NK-92 treated with Interleukin-12 subunit alpha and Interleukin-12 subunit beta, amount 100 ng/mL, for 24 hours (cell line): ENCODE results near the gene NOA1.
"Not testable (repeated sequence)": the region's sequence is repeated elsewhere in the genome, so short reads cannot be mapped to it uniquely, and the experiment has no call there.

Source experiments
- DNase-seq: peaks from one replicate; lab custom pipeline; 2025; lab: John Stamatoyannopoulos, UW

The NOA1 gene

DNA sequence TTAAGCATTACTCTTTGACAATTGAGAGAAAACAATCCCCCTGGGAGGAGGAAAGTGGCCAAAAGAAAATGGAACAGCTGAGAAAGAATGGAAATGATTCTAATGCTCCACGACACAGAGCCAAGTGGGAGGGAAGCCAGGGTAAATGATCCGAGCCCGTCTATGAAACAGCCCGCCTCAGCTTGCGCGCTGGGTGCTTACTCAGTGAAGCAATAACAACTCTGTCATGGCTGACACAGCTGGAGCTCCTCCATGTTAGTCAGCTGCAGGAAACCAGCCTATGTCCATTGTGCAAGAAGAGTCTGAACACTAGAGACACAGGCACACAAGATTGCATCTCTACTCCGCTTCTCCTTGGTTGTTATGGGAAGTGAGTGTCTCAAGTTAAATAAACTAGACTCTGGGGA, 19.3 kb downstream of the NOA1 start:
- DNase-seq = no peak

DNA sequence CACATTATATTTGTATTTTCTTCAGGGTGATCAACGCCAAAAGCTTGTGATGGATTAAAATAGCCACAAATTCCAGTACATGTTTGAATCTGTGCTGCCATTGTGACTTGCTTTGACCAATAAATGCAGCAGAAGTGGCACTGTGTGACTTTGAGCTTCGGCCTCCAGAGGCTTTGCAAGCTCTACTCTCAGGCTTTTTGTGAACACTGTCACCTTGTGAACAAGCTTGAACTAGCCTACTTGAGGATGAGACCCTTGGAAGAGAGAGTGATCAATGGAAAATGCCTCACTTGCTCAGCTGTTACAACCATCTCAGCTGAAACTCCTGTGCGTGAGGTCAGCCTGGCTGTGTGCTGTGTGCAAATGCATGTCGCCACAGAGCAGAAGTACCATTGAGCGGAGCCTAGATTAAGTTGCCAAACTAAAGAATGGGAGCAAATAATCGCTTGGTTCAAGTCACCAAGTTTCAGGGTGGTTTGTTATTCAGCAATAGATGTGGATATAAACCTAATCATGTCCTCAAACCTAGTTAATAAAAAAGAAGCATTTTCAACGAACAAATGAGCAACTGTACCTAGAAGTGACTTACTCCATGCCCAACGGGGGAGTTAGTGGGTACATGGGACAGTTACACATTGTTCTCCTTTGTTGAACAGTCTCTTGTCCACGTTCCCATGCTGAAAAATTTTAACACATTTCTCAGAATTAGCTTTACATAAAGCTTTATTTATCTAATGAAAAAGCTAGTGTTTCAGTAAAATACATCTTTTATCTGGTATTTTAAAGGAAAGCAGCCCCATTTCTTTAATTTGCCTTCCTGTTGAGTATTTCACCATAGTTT, 23.5 kb downstream of the NOA1 start:
- DNase-seq = no peak

- no peak for DNase-seq
These were observed 36.0 kb downstream of the NOA1 start for GRCh38 chr4:56941403-56941802.

DNA sequence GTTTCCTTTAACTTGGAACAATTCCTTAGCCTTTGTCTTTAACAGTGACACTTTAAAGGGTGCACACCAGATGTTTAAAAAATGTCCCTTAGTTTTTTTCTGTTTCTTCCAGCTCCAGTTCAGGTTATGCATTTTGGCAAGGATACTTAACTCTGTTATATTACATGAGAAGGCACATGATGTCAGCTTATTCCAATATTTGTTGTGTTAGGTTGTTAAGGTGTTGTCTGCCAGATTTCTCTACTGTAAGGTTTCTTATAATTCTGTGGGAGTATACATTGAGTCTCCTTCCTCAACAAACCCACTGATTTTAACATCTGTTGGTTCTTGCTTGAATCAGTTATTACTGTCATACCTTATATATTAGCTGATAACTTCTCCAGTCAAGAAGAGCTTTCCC, 36.4 kb downstream of the NOA1 start:
- DNase-seq = no peak

- DNase-seq = no peak
These were observed 37.0 kb downstream of the NOA1 start for GRCh38 chr4:56940403-56940802.

DNA sequence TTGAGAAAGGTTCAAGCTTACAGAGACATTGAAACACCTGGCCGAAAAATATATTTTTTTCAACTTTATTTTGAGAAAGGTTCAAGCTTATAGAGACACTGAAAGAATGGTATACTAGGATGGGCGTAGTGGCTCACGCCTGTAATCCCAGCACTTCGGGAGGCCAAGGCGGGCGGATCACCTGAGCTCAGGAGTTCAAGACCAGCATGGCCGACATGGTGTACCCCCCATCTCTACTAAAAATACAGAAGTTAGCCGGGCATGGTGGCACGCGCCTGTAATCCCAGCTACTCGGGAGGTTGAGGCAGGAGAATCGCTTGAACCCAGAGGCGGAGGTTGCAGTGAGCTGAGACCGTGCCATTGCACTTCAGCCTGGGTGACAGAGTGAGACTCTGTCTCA, 37.6 kb downstream of the NOA1 start:
- not testable (repeated sequence) for DNase-seq

GRCh38 chr4:56937262-56937661, 40.1 kb downstream of the NOA1 start:
- no peak for DNase-seq

GRCh38 chr4:56931924-56932323, 45.5 kb downstream of the NOA1 start:
- DNase-seq = no peak

DNA sequence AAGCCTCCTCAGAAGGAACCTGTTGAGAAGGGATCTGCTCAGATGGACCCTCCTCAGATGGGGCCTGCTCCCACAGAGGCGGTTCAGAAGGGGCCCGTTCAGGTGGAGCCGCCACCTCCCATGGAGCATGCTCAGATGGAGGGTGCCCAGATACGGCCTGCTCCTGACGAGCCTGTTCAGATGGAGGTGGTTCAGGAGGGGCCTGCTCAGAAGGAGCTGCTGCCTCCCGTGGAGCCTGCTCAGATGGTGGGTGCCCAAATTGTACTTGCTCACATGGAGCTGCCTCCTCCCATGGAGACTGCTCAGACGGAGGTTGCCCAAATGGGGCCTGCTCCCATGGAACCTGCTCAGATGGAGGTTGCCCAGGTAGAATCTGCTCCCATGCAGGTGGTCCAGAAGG, 46.8 kb downstream of the NOA1 start:
- DNase-seq = no peak

- no peak for DNase-seq
These were observed 50.2 kb downstream of the NOA1 start for GRCh38 chr4:56927196-56927595.

DNA sequence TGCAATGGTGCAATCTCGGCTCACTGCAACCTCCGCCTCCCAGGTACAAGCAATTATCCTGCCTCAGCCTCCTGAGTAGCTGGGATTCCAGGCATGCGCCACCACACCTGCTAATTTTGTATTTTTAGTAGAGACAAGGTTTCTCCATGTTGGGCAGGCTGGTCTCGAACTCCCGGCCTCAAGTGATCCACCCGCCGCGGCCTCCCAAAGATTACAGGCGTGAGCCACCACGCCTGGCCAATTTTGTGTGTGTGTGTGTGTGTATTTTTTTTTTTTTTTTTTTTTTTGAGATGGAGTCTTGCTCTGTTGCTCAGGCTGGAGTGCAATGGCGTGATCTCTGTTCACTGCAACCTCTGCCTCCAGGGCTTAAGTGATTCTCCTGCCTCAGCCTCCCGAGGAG, 62.4 kb downstream of the NOA1 start:
- DNase-seq = not testable (repeated sequence)

GRCh38 chr4:56914336-56914735, 63.1 kb downstream of the NOA1 start:
- DNase-seq = no peak
